ES-I3 (cell line): ENCODE data around the gene BMX.

Source experiments
- H3K36me3 ChIP-seq: 2 replicates; pipeline ENCODE4 v1.6.1; 2013; ENCODE audit warnings: mild to moderate bottlenecking, low read length, control low read depth, moderate library complexity; ENCODE audit not compliant: insufficient read depth
- H3K4me1 ChIP-seq: 2 replicates; pipeline ENCODE4 v1.6.1; 2013; ENCODE audit warnings: mild to moderate bottlenecking, control low read depth, low read length; ENCODE audit not compliant: insufficient read depth
- H3K9ac ChIP-seq: 2 replicates; pipeline ENCODE4 v1.6.1; 2013; ENCODE audit warnings: low read depth, mild to moderate bottlenecking, low read length, moderate library complexity
- H3K9me3 ChIP-seq: 2 replicates; pipeline ENCODE4 v1.6.1; 2013; ENCODE audit warnings: mild to moderate bottlenecking, low read length, moderate library complexity; ENCODE audit not compliant: control insufficient read depth, insufficient read depth

BMX gene

DNA sequence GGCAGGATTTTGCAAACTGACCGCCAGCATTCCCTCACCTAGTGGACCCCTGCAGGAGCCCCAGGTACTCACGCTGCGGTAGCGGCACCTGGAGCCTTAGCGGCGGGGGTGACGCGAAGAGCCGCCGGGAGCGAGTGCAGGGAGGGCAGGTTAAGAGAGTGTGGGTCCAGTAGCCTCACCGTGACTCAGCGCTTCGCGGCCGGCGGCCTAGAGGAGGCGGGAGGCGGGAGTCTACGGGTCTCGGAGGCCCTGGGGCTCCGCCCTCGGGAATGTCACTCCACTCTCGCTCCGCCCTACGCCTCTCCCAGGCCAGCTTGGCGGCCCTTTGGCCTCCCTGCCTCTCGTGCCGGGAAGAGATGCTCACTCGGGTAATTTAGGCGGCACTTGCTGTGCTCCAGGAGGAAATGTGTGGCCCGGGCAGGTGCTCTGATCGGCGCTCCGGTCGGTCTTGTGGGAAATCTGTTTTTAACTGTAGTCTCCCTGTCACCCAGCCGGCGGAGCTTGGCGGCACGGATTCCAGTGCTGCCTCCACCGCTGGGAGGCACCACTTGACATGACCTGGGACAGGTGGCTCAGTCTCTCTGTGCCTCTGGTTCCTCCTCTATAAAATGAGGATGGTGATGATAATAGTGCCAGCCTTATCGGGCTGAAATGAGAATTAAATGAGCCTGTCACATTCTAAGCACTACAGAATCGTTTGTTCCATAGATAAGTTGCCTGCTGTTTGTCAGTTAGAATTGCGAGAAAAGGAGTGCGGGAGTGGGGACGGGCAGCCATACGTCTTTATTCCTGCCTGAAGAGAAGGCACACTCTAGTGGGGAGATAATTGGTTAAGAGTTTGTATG lies 7.3 kb upstream of the BMX start, which contains the start of gene PIR:
Gene PIR (minus strand): TSS at position 216 of the 845 bp plus-strand sequence. CDS start 2,076 bp downstream, outside the sequence.
- Histone ChIP-seq H3K4me1 (peaks cover 10% of the 10 kb centered on the region; the same call in 1 of the 2 replicates), H3K9me3 (no peaks in the 10 kb centered on the region), H3K36me3 (no peaks in the 10 kb centered on the region), H3K9ac (peak within 1 kb of the TSS; percentile 74)

GRCh38 chrX:15495801-15496200 lies 4.8 kb upstream of the BMX start:
- no peaks in the 10 kb centered on the region for H3K9me3 ChIP-seq
- peaks cover 10% of the 10 kb centered on the region; the same call in 1 of the 2 replicates for H3K4me1 ChIP-seq
- H3K36me3 ChIP-seq = no peaks in the 10 kb centered on the region
- H3K9ac ChIP-seq = no peak overlapping the region

GRCh38 chrX:15496824-15497223 lies 3.8 kb upstream of the BMX start:
- Histone ChIP-seq H3K36me3 (no peaks in the 10 kb centered on the region), H3K9me3 (no peaks in the 10 kb centered on the region), H3K9ac (no peak overlapping the region), H3K4me1 (0 out of 2 replicates have a peak, but pooled peaks cover 5% of the 10 kb centered on the region)

DNA sequence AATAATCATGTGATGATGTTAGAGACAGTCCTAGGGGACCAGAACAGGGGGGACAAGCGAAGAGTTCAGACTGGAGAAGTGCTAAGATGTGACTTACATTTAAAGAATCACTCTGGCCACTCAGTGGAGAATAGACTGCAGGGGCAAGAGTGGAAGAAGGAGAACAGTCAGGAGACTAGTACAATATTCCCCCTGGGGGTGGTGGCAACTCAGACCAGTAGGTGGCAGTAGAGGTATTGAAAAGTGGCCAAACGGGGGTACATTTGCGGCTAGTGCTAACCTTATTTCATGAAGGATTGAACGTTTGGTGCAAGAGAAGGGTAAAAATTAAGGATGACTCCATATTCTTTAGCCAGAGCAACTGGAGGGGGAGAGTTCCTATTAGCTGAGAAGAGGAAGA lies 2.7 kb upstream of the BMX start:
- H3K9ac ChIP-seq = no peak overlapping the region
- no peaks in the 10 kb centered on the region for H3K36me3 ChIP-seq
- no peaks in the 10 kb centered on the region for H3K9me3 ChIP-seq
- H3K4me1 ChIP-seq = 0 out of 2 replicates have a peak, but pooled peaks cover 5% of the 10 kb centered on the region

DNA sequence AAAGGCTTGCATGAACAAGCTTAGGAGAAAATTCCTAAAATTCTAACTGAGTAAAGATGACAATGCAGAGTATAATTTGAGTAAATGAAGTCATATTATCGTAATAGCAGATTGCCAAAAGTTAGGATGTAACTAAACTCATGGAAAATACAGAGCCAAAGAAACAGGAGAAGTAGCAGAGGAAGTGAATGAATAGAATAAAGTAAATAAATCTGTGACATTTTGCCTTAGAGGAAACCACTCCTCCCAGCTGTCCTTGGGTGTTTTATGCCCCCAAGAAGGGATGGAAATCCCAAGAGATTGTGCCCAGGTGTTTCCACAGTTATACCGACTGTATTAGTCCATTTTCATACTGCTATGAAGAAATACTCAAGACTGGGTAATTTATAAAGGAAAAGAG lies 1.9 kb upstream of the BMX start:
- H3K4me1 ChIP-seq = 0 out of 2 replicates have a peak, but pooled peaks cover 5% of the 10 kb centered on the region
- H3K9ac ChIP-seq = no peak overlapping the region
- no peaks in the 10 kb centered on the region for H3K9me3 ChIP-seq
- no peaks in the 10 kb centered on the region for H3K36me3 ChIP-seq

DNA sequence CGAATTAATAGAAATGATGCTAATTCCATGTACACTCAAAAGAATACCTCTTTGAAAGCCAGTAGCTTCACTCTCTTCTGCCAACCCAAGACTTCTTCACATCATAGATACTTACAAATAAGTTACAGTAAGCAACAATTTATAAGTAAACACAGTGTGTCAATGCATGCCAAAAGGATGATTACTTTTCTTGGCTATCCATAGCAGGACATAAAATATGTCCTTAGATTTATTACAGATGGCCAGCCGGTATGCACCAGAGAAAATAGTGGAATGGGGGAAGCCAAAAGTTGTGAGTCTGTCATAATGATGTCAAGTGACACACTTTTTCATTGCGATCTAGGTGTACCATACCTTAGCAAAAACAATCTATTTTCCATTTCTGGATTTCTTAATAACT lies 631 bp upstream of the BMX start:
- Histone ChIP-seq H3K9me3 (no peaks in the 10 kb centered on the region), H3K9ac (no peak overlapping the region), H3K4me1 (no peaks in the 10 kb centered on the region; the same call in 1 of the 2 replicates), H3K36me3 (no peaks in the 10 kb centered on the region)

DNA sequence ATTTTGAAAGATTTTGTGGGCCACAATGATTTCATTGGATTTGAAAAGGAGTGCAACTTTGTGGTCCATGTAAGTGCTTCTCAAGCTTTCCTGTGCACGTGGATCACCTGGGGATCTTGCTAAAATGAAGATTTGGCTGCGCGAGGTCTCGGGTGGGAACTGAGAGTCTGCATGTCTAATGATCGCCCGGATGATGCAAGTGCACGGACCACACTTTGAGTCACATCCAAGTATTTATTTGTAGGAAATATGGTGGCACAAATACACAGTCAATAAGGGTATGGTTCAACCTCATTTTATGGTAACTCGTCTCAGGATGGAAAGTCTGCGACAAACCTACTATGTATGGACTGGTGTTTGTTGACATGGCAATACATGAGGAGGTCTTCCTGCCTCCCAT lies 899 bp downstream of the BMX start:
- no peaks in the 10 kb centered on the region; the same call in 1 of the 2 replicates for H3K4me1 ChIP-seq
- H3K9ac ChIP-seq = no peak overlapping the region
- no peaks in the 10 kb centered on the region for H3K9me3 ChIP-seq
- no peaks in the 10 kb centered on the region for H3K36me3 ChIP-seq

DNA sequence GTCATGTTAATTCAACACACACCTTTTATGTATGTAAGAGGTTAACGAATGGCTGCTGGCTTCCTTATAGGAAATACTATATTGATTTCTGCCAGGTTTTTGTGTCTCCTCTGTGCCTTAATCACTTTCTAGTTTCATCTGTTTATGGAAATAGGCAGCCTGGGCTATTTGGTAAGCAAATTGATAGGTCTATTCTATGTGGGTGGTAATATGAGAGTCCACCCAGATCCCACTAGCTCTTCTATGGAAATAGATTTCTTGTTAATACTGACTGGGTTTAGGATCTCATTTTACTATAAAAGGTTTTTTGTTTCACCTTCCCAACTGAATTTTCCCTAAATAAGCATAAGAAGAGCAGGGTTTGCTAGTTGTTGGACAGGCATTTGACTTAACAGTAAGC lies 4.1 kb downstream of the BMX start:
- Histone ChIP-seq H3K9me3 (no peaks in the 10 kb centered on the region), H3K36me3 (no peaks in the 10 kb centered on the region), H3K4me1 (no peaks in the 10 kb centered on the region; the same call in 1 of the 2 replicates), H3K9ac (no peak overlapping the region)

DNA sequence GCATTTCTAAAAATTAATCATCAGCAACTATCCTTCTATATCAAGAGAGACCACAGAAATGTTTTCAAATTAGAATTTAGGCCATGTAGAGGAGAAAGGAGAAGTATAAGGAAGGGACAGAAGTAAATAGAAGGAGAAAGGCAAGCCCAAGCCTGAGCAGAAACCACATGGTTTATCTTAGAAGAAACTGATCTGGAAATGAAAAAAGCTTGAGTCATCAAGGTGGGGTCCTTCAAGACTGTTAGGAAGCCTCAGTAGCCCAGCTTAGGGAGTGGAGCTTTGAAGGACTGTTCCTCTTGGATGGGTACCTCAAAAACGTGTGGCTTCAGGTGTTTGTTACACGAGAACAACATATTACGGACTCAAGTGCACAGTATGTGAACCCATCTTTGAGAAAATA lies 4.5 kb downstream of the BMX start:
- Histone ChIP-seq H3K9ac (no peak overlapping the region), H3K9me3 (no peaks in the 10 kb centered on the region), H3K4me1 (no peaks in the 10 kb centered on the region; the same call in 1 of the 2 replicates), H3K36me3 (no peaks in the 10 kb centered on the region)

GRCh38 chrX:15507005-15507404 lies 6.4 kb downstream of the BMX start:
- H3K9ac ChIP-seq = no peak overlapping the region
- H3K4me1 ChIP-seq = peaks cover 8% of the 10 kb centered on the region; the same call in 1 of the 2 replicates
- H3K9me3 ChIP-seq = no peaks in the 10 kb centered on the region
- no peaks in the 10 kb centered on the region for H3K36me3 ChIP-seq

DNA sequence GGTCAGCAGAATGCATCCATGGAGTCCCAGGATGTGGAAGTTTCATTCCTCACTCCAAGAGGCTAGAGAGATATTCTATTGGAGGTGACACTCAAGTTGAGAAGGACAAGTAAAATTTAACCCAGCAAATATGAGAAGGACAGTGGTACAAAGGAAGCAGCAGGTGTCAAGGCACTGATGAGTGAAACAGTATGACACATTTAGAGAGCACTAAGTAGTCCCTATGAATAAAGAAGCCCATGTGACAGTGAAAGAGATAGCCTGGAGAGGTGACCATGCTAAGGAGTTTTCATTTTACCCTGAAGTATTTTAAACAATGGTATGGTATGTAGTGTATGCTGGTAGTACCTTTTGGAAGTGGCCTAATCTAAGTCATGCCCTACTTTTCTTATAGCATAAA lies 9.2 kb downstream of the BMX start:
- H3K9me3 ChIP-seq = no peaks in the 10 kb centered on the region
- H3K4me1 ChIP-seq = peaks cover 8% of the 10 kb centered on the region; the same call in 1 of the 2 replicates
- H3K9ac ChIP-seq = no peak overlapping the region
- no peaks in the 10 kb centered on the region for H3K36me3 ChIP-seq

- Histone ChIP-seq H3K9ac (no peak overlapping the region), H3K36me3 (no peaks in the 10 kb centered on the region), H3K9me3 (no peaks in the 10 kb centered on the region), H3K4me1 (peaks cover 11% of the 10 kb centered on the region; the same call in 1 of the 2 replicates)
Measured at GRCh38 chrX:15511563-15511962, 11.0 kb downstream of the BMX start.

DNA sequence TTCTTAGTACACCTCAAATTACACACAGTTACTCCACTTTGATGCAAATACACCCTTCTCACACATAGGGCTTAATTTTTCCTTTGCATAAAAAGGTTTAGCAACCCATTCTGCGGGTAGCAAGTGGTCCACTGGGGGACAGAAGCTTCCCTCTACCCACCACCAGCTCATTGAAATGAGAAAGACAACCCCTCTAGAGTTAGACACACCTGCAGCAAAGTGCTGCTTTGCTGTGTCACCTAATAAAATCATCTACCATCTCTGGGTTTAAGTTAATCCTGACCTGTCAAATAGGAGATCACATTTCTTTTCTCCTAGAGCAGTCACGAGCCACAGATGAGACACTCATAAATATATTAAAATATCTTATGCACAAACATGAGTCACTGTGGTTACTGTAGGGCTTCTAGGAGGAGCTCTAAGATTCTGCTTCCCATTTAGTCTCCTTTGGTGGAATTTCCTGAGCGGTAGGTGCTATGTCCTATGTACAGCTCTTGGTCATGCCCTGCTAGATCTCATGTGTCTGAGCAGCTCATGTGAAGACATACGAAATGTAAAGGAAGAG lies 11.9 kb downstream of the BMX start:
- Histone ChIP-seq H3K4me1 (peaks cover 11% of the 10 kb centered on the region; the same call in 1 of the 2 replicates), H3K36me3 (no peaks in the 10 kb centered on the region), H3K9me3 (no peaks in the 10 kb centered on the region), H3K9ac (no peak overlapping the region)

DNA sequence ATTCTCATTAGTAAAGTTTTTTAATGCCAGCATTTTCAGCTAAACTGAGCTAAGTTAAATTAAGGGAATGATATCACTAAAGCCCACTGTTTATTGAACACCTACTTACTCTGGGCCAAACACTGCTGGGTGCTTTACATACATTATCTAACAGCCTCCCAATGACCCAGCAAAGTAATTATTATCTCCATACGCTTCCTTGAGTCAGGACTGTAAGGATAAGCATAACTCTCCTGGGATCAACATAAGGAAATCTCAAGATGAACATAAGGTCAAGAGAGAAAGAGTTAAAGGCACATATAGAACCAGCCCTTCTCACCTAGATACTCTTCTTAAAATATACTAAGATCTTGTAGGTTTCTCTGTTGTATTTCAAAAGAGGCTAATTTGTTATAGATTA lies 13.7 kb downstream of the BMX start:
- H3K9ac ChIP-seq = no peak overlapping the region
- H3K36me3 ChIP-seq = no peaks in the 10 kb centered on the region
- peaks cover 11% of the 10 kb centered on the region; the same call in 1 of the 2 replicates for H3K4me1 ChIP-seq
- no peaks in the 10 kb centered on the region for H3K9me3 ChIP-seq

DNA sequence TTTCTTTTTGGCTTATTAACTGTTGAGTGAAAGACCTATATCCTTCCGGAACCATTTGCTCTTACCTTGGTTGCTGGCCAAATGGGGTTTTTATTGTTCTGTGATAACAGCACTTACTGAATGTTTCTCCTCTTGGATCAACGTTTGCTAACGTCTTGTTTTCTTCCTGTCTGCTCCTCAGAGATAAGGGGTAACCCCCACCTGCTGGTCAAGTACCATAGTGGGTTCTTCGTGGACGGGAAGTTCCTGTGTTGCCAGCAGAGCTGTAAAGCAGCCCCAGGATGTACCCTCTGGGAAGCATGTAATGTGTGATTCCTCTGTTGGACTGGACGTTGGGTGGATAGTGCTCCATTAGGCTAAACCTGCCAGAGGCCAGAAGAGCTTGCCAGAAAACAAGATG lies 15.3 kb downstream of the BMX start:
- H3K9me3 ChIP-seq = no peaks in the 10 kb centered on the region
- H3K4me1 ChIP-seq = peaks cover 11% of the 10 kb centered on the region; the same call in 1 of the 2 replicates
- no peaks in the 10 kb centered on the region for H3K36me3 ChIP-seq
- H3K9ac ChIP-seq = no peak overlapping the region
